ENCODE data around the gene SFXN2.

GRCh38 chr10:102757323-102757722, 42.9 kb downstream of the SFXN2 start:
- TF ChIP-seq CTCF (IDR thresholded peaks at IDR 0.05; ENCODE audit: insufficient read depth, low read length) (no peak), POLR2AphosphoS5 (IDR thresholded peaks at IDR 0.05; ENCODE audit: low read depth) (no peak), REST (IDR thresholded peaks at IDR 0.05; ENCODE audit: insufficient replicate concordance, low read depth) (no peak)

Measured in HL-60 (cell line).